ENCODE data around the gene MSANTD1.

Gene MSANTD1

GRCh38 chr4:3288571-3289094 lies 39.7 kb downstream of the MSANTD1 start:
- Histone ChIP-seq H3K79me2 (ENCODE audit: control insufficient read depth, low read length) (no peaks in the 10 kb centered on the region), H3K36me3 (ENCODE audit: control insufficient read depth, low read length) (no peaks in the 10 kb centered on the region), H4K20me1 (ENCODE audit: control insufficient read depth, insufficient read depth, low read depth, low read length) (no peaks in the 10 kb centered on the region), H3K27me3 (ENCODE audit: control insufficient read depth, low read length) (peaks cover 37% of the 10 kb centered on the region), H3K9me3 (ENCODE audit: control insufficient read depth, insufficient read depth, low read length) (no peaks in the 10 kb centered on the region), H3K4me1 (ENCODE audit: control insufficient read depth, low read length) (peaks cover 18% of the 10 kb centered on the region), H3F3A (ENCODE audit: control insufficient read depth, insufficient read depth) (no peaks in the 10 kb centered on the region), H3K27ac (ENCODE audit: low read depth, low read length) (no peak overlapping the region), H3K4me3 (ENCODE audit: low read length) (no peak overlapping the region), H3K4me2 (ENCODE audit: low read length) (no peak overlapping the region), H3K9me2 (replicated peaks; ENCODE audit: control insufficient read depth, low read length) (no peaks in the 10 kb centered on the region)
- no peak for TF ChIP-seq CTCF (IDR thresholded peaks at IDR 0.05; ENCODE audit: low read depth, low read length, poor library complexity, severe bottlenecking)
- no peak for TF ChIP-seq EZH2phosphoT487 (IDR thresholded peaks at IDR 0.05; ENCODE audit: borderline replicate concordance, low read length)

- Histone ChIP-seq H3K4me3 (ENCODE audit: low read length) (no peak overlapping the region), H4K20me1 (ENCODE audit: control insufficient read depth, insufficient read depth, low read depth, low read length) (no peaks in the 10 kb centered on the region), H3K79me2 (ENCODE audit: control insufficient read depth, low read length) (no peaks in the 10 kb centered on the region), H3F3A (ENCODE audit: control insufficient read depth, insufficient read depth) (no peaks in the 10 kb centered on the region), H3K4me2 (ENCODE audit: low read length) (no peak overlapping the region), H3K27me3 (ENCODE audit: control insufficient read depth, low read length) (peaks cover 50% of the 10 kb centered on the region), H3K9me3 (ENCODE audit: control insufficient read depth, insufficient read depth, low read length) (no peaks in the 10 kb centered on the region), H3K36me3 (ENCODE audit: control insufficient read depth, low read length) (no peaks in the 10 kb centered on the region), H3K4me1 (ENCODE audit: control insufficient read depth, low read length) (peaks cover 18% of the 10 kb centered on the region), H3K9me2 (replicated peaks; ENCODE audit: control insufficient read depth, low read length) (no peaks in the 10 kb centered on the region), H3K27ac (ENCODE audit: low read depth, low read length) (no peak overlapping the region)
- TF ChIP-seq EZH2phosphoT487 (IDR thresholded peaks at IDR 0.05; ENCODE audit: borderline replicate concordance, low read length) (no peak), CTCF (IDR thresholded peaks at IDR 0.05; ENCODE audit: low read depth, low read length, poor library complexity, severe bottlenecking) (no peak)
Observed at GRCh38 chr4:3290476-3290875, 41.5 kb downstream of the MSANTD1 start.

- Histone ChIP-seq H3F3A (ENCODE audit: control insufficient read depth, insufficient read depth) (no peaks in the 10 kb centered on the region), H3K4me2 (ENCODE audit: low read length) (no peak overlapping the region), H3K36me3 (ENCODE audit: control insufficient read depth, low read length) (no peaks in the 10 kb centered on the region), H3K4me3 (ENCODE audit: low read length) (no peak overlapping the region), H3K9me3 (ENCODE audit: control insufficient read depth, insufficient read depth, low read length) (no peaks in the 10 kb centered on the region), H3K4me1 (ENCODE audit: control insufficient read depth, low read length) (peaks cover 16% of the 10 kb centered on the region), H3K27me3 (ENCODE audit: control insufficient read depth, low read length) (peaks cover 50% of the 10 kb centered on the region), H3K79me2 (ENCODE audit: control insufficient read depth, low read length) (no peaks in the 10 kb centered on the region), H3K27ac (ENCODE audit: low read depth, low read length) (no peak overlapping the region), H4K20me1 (ENCODE audit: control insufficient read depth, insufficient read depth, low read depth, low read length) (no peaks in the 10 kb centered on the region), H3K9me2 (replicated peaks; ENCODE audit: control insufficient read depth, low read length) (no peaks in the 10 kb centered on the region)
- TF ChIP-seq EZH2phosphoT487 (IDR thresholded peaks at IDR 0.05; ENCODE audit: borderline replicate concordance, low read length) = no peak
- TF ChIP-seq CTCF (IDR thresholded peaks at IDR 0.05; ENCODE audit: low read depth, low read length, poor library complexity, severe bottlenecking) = no peak
Observed at GRCh38 chr4:3290889-3291321, 41.9 kb downstream of the MSANTD1 start.
